Amniotic stem cell (primary cell): ENCODE measurements around the gene DAPK1.

Experiments
- DNase-seq: peaks from one replicate; lab custom pipeline; 2025; lab: John Stamatoyannopoulos, UW

Gene DAPK1

GRCh38 chr9:87686520-87687090 is 188.9 kb downstream of the DAPK1 start:
- no peak for DNase-seq

- DNase-seq = no peak
Measured at GRCh38 chr9:87687207-87687606, 189.5 kb downstream of the DAPK1 start.

GRCh38 chr9:87694236-87694755 is 196.6 kb downstream of the DAPK1 start:
- DNase-seq = no peak

- DNase-seq = no peak
Measured at GRCh38 chr9:87695523-87695922, 197.9 kb downstream of the DAPK1 start.

GRCh38 chr9:87696641-87697040 is 199.0 kb downstream of the DAPK1 start:
- no peak for DNase-seq

- no peak for DNase-seq
Measured at GRCh38 chr9:87698069-87698809, 200.6 kb downstream of the DAPK1 start.

GRCh38 chr9:87699835-87700234 is 202.2 kb downstream of the DAPK1 start:
- no peak for DNase-seq

GRCh38 chr9:87701491-87701890 is 203.8 kb downstream of the DAPK1 start:
- no peak for DNase-seq

- no peak for DNase-seq
Measured at GRCh38 chr9:87701931-87702421, 204.3 kb downstream of the DAPK1 start.

GRCh38 chr9:87702921-87703320 is 205.3 kb downstream of the DAPK1 start:
- no peak for DNase-seq

GRCh38 chr9:87703636-87704276 is 206.1 kb downstream of the DAPK1 start:
- DNase-seq = no peak

GRCh38 chr9:87704342-87704741 is 206.7 kb downstream of the DAPK1 start:
- DNase-seq = no peak

GRCh38 chr9:87706066-87706739 is 208.5 kb downstream of the DAPK1 start:
- no peak for DNase-seq

- no peak for DNase-seq
Measured at GRCh38 chr9:87707805-87708506, 210.3 kb downstream of the DAPK1 start.

- DNase-seq = no peak
Measured at GRCh38 chr9:87708546-87708945, 210.9 kb downstream of the DAPK1 start.

GRCh38 chr9:87708986-87709728 is 211.5 kb downstream of the DAPK1 start:
- no peak for DNase-seq

- DNase-seq = no peak
Measured at GRCh38 chr9:87710443-87710842, 212.8 kb downstream of the DAPK1 start.

- DNase-seq = peak; percentile 59
Measured at GRCh38 chr9:87711857-87712800, 214.5 kb downstream of the DAPK1 start.

- DNase-seq = no peak
Measured at GRCh38 chr9:87712801-87713277, 215.2 kb downstream of the DAPK1 start.
